Measurements from ENCODE around the gene ZNF768.

- no peak for TF ChIP-seq CTCF (IDR thresholded peaks at IDR 0.05)
- TF ChIP-seq POLR2A (IDR thresholded peaks at IDR 0.05) = no peak
Observed at GRCh38 chr16:30499284-30499683, 27.1 kb downstream of the ZNF768 start.

Data from uterus (tissue), 2 donors.